ENCODE measurements around the gene SBF2.

Gene SBF2
- 39.8 to 49.4 reads per million in 2 donors for total RNA-seq

DNA sequence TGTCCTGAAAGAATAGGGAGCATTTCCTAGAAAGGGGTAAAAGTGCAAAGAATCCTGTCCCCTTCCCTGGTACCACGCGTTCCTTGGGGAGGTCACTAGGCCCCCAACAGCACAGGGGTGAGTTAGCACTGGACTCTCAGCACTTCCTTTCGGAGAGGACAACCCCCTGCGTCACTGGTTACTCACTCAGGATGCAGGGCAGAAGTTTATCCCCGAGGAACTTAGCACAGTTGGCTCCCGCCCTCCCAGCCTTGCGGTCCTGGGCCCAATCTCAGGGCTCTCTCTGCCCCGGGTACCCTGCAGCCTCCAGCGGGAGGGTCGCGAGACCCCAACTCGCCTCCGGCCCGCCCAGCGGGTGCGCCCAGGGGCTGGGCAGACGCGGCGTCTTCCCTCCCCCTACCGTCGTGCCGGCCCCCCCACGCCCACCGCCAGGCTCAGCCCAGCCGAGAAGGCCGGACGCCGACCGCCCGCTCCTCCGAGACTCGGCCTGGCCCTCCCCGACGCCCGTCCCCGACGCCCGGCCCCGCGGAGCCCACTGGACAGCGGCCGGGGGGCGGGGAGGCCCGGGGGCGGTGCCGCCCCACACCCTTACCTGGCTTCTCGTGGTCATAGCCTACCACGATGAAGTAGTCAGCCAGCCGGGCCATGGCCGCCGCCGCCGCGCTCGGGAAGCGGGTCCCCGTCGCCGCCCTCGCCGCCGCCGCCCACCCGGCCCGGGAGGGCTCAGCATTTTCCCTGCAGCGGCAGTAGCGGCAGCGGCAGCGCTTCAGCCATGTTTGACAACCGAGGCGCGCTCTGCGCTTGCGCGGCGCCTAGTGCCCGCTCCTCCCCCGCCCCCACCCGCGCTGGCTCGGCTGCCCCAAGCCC is at the start of gene SBF2:
Gene SBF2, minus strand, starts transcription at position 797 of the 867 bp plus-strand sequence. Its CDS starts 150 bp downstream, at position 647.
- peak; percentile 74 for DNase-seq

DNA sequence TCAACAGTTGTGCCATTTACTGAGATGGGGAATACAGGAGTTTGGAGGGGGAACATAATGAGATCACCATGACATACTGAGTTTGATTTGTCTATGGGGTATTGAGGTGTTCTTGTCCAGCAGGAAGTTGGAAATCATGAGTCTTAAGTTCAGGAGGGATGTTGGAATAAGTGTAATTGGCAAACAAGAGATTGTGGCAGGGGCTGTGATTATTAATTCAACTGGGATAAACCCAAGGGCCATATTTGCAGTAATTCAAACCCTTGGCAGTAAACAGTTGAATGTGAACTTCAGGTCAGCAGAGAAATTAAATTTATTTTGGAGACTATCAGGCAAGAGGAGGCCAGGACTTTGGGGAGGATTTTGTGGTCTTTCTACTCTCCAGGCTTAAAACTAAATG is 44.3 kb upstream of the SBF2 start:
- DNase-seq = no peak

DNA sequence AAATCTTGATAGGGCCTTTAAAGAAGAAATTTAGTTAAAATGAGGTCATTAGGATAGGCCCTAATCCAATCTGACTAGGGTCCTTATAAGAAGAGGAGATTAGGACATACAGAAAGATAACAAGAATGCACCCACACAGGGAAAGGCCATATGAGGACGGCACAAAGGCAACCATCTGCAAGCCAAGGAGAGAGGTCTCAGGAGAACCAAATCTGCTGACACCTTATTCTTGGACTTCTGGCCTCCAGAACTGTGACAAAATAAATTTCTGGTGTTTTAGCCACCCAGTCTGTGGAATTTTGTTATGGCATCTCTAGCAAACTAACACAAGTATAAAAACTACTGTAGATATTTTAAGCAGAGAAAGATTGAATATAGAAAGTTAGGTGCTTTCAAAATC is 39.5 kb upstream of the SBF2 start:
- DNase-seq = no peak

DNA sequence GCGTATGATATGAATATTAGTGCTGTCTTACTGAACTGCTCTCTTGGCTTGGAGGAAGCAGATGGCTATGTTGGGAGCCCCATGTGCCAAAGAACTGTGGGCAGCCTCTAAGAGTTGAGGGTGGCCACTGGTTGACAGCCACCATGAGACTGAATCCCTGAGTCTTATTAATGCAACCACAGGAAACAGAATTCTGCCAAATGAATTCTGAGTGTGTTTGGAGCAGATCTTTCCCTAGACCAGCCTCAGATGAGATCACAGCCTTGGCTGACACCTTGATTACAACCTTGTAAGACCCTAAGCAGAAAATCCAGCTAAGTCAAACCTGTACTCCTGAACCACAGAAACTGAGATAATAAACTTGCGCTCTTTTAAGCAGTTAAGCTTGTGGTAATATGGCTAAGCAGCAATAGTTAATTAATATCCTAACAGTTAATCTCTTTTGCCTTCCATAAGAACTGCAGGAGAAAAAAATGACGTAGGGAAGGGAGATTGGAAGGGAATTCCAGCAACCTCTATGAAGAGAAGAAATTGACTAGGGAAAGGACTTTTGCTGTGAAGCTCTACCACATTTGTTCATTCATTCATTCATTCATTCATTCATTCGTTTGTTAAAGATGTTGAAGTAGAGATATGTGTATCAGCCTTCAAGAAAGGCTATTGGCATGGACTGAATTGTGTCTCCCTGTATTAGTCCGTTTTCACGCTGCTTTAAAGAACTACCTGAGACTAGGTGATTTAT is 37.7 kb upstream of the SBF2 start:
- no peak for DNase-seq

DNA sequence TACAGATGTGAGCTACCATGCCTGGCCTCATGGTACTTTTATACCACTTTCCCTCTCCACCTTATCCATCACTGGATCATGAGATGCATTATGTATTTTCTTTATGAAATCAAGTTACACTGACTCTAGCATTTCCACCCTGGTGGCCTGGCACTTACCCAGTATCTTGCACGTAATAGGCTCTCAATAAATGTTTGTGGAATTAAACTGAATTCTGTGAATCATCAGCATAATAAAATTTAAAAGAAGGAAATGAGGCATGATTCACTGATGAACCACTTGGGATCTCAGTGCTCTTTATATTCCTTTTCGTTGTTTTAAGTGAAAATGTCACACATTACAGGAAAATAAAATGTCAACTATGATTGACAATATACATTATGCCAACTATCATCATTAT is 35.9 kb upstream of the SBF2 start:
- no peak for DNase-seq

DNA sequence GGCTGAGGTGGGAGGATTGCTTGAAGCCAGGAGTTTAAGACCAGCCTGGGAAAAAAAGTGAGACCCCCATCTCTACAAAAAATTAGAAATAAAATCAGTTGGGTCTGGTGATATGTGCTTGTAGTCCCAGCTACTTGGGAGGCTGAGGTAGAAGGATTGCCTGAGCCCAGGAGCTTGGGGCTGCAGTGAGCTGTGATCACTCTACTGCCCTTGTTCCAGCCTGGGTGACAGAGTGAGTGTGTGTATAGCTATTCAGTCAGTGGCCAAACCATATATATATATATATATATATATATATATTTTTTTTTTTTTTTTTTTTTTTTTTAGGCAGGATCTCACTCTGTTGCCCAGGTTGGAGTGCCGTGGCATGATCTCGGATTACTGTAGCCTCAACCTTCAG is 35.3 kb upstream of the SBF2 start:
- no peak for DNase-seq

DNA sequence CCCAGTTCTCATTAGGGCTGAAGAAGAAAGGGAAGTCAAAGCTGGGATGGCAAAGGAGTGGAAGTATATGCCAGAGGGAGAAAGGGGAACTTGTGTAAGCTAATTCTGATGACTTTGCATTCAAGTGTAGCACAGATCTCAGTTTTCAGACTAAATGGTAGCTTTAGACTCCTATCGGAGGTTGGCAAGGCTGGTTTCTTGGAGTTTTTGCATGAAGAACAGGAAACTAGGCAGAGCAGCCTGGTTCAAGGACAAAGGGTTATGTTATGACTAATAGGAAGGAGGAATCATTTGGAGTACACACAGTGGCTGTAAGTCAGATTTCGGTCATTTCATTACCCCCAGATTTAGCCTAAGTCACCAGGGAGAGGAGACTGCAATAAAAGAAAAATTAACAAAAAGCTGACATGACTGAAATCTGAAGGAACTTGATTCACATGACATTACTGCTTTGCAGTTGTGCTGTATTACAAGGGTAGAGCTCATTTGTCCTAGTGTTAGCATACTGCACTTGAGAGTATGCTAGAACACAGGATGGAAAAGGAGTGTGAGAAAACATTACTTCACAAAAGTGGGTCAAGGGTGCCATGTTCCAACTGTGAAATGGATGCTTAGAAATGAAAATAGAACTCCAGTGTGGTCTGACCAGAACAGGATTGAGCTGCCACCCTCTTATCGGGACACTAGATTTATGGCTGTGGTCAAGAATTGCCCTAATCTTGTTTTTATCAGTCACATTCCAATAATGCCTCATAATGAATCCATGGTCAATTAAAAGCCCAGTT is 34.5 kb upstream of the SBF2 start:
- no peak for DNase-seq

DNA sequence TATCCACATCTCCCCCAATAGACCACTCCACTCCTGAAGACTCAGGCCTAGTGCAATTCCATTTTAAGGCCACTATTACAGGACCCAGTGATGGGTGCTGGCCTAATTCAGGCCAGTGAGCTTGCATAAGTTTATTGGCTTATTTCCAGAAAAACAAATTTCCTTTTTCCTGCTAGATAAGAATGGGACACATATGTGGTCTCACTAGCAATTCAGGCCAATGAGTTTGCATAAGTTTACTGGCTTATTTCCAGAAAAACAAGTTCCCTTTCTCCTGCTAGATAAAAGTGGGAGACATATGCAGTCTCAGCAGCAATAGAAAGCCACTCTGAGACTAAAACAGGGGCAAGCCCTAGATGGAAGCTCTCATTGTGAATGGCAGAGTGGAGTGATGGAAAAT is 33.2 kb upstream of the SBF2 start:
- DNase-seq = no peak

DNA sequence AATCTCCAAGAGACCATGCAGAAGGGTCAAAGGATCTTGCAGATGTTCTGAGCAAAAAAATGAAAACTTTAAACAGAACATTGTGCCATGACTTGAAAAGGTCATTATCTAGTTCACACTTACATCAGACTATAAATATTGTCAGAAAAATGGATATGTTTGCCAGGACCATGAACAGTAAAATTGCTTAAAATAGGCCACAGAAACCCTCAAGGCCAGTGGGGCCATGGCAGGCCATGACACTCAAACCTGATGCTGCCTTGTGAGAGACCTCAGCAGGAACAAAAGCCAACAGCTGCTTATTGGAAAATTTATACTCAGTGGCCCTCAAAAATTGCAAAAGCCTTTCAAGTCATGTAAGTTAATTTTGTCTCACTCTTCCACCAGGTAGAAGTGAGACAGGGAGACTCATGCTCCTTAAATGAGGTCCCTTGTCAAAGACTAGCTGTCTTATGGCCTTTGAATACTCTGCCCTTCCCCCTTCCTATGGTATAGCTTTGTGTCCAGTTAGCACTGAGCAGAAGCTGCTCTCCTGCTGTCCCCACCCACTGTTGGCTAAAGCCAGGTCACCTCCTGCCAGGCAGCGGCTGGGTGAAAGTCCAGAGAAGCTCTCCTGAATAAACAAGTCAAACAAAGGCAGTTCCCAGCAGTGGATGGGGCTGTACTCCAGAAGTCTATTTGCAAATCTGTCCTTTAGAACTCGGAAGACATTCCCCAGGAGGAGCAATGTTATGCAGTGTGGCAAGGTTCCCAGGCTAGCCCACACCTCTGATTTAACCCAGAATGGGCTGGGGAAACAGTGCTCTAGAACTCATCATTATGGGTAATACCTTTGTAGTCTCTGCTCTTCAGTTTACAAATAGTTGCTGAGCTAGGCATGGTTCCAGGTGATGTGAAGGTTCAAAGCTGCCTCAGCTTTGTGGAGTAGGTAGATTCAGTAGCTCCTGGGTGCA is 32.3 kb upstream of the SBF2 start:
- DNase-seq = no peak

DNA sequence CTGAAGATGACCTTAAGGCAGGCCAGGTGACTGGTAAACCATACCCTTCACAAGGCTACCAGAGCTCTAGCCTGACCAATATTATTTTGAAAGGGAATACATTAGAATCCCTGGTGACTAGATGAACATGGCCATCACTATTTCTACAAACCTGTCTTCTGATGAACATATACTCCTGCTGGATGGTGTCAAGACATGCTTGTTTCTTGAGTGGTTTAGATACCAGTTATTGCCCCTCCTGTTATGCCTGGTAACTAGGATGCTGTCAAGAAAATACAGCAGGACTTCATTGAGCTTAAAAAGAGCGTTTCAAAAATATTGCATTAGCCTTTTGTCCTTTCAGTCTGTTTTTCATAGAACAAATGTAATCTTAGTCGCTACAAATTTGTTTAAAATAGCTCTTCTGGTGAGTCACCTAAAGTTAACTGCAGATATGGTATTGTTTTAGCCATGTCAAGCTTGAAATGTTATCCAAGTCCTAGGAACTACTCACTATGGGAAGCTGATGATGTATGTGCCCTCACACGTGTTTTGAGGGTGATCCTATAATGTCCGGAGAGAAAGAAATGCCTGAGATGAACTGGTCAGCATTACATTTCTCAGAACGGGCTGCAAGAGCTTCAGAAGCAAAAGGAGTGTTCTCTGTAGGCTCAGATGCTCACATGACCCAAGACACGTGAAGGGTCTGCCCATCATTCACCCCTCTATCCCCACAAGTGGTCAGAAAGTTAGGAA is 31.4 kb upstream of the SBF2 start:
- DNase-seq = no peak

DNA sequence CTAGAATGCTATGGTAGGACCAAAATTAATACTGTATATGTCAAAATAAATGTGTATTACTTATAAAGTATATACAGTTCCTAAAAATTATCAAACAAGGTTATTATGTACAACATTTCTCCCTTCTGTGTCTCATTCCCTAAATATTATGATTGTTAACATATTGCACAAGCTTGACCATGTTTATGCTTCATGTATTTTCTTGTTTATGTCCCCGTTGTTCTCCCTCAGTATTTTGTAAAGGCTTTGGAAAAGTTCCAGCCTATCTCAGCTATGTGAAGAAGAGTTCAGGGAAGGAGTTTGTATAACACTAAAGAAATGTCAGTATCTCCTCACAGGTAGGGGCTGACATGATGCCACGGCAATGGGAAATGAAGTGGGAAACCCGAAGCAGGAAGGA is 30.5 kb upstream of the SBF2 start:
- DNase-seq = no peak

DNA sequence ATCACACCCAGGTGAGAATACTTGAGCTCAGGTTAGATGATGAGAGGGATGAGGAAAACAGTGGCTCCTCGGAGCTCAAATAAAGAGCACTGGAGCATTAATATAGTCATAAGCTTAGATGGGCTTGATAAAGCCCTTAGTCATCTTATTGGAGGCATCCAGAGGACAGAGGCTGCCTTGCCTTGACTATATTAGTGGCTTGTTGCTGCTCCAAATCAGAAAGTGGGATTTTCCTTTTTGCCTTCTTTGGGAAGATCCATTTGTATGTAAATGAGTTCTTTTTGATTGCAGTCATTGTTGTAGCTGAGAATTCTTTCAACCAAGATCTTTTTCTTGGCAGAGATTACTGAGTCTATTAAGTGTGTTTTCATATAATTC is 29.8 kb upstream of the SBF2 start:
- DNase-seq = no peak

DNA sequence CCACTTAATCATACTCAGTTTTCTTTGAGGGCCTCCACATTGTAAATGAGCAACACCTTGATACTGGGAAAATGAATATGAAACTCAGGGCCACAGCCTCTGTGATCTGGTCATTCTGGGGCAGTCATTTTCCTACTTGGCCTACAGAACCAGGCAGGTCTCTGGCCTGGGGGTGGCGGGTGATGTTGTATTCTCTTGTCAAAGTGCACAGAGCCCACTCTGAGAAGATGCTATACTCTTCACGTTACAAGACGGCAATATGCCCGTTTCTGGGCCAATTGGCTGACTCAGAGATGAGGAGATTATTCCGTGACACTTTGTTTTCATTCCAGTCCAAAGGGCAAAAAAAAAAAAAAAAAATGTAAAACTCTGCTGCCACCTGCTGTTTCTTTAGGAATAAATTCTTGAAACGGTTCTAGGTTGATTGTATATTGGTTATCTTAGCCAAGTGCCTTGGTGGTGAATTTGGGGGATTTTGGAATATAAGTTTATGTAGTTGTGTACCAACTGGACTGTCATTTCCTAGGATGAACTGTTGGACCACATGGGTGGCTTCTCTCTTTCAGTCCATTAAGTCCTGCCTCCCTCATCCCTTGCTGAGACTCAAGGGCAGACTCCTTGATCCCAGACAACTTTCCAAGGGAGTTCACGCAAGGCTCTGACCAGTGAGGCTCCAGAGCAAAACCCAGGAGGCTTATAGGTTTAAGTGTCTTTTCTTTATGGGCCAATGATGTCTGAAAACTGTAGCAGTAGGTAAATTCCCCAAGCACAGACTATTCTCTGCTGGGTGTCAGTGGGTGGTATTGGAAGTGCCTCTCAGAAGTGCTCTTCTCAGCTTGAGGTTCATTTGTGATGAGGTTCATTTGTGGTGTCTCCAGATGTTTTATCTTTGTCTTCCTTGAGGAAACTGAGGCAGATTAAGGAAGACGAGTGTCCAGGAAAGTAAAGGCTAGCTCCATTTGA is 29.1 kb upstream of the SBF2 start:
- DNase-seq = no peak

DNA sequence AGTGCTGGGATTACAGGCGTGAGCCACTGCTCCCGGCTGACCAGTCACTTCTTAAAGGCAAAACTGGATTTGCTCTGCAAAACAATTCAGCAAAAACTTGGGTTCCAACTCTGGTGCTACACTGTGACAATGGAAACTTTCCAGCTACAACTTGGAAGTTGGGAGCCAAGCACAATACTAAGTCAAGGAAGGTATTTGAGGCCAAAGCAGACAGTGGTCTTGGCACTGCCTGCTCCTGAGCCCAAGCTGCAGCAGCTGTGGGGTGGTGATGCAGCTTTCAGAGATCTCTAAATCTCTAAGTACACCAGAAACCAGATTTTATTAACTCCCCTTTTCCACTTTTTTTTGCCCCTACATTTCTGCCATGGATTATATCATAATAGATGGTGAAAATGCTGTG is 28.4 kb upstream of the SBF2 start:
- DNase-seq = no peak

DNA sequence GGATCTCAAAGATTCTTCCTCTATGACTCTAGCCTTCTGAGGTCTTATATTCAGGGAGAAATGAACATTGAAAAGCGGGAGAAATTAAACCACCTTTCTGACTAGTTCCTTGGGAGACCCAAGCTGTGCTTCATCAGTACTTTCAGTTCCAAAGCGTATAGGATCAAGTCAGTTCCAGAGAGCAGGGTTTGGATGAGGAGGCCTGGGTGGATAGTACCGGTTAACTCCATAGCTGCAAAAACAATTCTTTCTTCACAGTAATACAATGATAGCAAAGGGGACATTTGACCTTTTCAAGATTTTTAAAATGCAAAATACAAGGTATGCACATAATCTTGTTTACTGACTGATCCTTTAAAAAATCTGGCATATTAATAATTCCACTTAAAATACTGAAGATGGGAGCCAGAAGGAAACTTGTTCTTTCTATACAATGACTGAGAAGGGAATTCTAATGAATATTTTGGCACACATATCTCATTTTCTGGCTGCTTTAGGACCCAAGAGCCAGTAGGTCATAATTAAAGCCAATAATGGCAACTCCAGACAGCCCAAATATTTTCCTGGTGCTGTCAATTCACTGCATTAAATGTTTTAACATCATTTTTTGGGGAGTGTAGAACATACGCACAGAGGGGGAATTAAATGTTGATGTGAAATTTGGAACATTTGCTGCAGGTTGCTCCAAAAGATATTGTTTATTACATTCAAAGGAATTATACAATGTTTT is 26.9 kb upstream of the SBF2 start:
- no peak for DNase-seq

DNA sequence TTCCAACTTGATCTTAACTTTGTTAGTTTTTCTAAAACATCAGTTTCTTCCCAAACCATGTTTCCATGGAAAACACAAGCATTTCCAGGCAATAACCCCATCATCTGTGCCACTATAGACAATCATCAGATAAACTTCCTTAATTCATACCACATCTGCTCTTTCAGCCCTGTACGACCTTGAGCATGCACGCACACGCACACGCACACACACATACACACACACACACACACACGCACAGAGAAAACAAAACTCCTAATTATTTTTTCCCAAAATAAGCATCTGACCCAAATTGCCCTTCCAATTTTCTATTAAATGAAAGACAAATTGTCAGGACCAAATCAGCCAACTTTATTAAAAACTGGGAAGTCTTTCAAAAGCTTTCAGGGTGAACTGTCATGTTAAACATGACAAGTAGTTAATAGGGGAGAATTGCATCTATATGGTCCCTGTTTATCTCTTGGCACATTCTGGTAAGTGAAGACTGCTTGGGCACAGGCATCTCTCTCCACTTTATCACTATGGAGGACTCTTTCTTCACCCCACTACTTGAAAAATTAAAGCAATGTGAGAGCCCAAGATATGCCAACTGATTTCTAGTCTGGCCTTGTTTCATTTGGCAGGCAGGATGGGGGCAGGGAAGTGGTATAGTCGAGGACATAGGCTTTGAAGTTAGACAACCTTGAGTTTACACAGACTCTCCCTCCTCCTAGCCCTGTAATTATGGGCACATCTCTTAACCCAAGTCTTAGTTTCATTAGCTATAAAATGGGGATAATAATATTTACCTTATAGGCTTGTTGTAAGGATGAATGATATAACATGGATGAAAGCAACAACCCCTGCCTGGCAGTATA is 25.9 kb upstream of the SBF2 start:
- DNase-seq = no peak

DNA sequence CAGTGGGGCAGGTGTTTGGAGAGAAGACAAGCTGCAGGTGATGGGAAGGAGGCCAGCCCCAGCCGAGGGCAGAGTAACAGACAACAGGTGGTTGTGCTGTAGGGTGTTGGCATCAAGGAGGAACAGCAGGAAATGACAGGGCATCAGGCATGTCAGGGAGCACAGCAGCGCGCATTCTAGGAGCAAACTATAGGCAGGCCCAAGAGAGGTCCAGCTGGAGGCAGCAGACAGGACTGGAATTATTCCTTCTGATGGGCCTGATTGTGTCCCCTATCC is 24.4 kb upstream of the SBF2 start:
- no peak for DNase-seq

DNA sequence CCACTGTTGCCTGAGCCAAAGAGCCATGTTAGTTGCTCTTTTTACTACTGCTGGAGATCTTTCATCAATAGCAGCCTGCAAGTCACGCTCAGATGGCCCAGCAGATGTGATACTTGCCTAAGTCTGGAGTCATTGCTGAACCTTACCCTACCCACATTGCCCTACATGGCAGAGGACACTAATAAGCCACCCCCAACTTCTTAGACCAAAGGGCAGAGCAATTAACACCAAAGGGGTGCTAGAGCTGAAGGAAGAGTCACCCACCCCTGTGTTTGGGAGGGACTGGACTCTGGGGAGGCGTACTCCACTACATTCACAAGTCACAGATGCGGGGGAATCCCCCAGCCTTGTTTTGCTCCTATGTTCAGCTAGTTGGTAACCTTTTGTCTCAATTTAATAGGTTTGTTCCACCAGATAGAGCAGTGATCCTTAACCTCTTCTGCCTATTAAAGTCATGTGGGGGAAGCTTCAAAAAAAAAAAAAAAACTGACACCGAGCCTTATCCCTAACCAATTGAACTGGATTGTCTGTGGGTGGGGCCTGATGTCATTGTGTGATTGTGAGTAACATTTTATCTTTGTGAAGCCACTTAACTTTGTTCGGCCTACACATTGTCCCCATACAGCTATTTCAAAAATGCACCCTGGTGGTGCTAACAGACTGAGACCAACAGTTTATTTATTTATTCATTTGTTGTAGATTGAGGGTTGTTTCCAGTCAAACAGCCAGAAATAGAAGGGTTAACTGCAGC is 23.9 kb upstream of the SBF2 start:
- no peak for DNase-seq
